ENCODE measurements around the gene SORCS3. TPM values are rescaled to one million over a fixed set of nuclear protein-coding genes. Genes with fewer than 3 reads are reported as not detected.

SORCS3 gene
- total RNA-seq, 1 donor from 2014 or later = not detected

DNA sequence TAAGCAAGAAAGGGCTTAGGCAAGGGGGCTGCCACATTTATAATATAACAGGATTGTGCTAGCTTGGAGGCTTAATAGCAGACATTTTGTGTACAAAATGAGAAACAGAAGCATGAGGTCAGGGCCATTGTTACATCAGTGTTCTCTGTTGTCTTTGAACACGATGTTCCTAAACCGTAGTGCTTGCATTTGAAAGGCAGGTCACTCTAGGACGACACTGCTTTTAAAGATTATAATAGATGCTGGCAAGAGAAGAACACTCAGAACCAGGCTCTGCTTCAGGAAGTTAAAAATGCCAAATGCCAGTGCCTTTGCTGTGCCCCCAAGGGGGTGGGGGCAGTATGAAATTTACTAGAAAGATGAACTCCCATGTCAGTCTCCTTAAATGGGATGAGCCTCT, 91.1 kb downstream of the SORCS3 start:
- FAIRE-seq = no peak
- Histone ChIP-seq H3K36me3 (ENCODE audit: control insufficient read depth, insufficient read depth, low read length) (no peaks in the 10 kb centered on the region), H3K27me3 (ENCODE audit: control insufficient read depth, insufficient read depth, low read length) (no peaks in the 10 kb centered on the region), H3K4me3 (ENCODE audit: low read depth, low read length) (no peak overlapping the region)
- DNase-seq (ENCODE audit: low read depth) = no peak
- TF ChIP-seq, protein P1, sequence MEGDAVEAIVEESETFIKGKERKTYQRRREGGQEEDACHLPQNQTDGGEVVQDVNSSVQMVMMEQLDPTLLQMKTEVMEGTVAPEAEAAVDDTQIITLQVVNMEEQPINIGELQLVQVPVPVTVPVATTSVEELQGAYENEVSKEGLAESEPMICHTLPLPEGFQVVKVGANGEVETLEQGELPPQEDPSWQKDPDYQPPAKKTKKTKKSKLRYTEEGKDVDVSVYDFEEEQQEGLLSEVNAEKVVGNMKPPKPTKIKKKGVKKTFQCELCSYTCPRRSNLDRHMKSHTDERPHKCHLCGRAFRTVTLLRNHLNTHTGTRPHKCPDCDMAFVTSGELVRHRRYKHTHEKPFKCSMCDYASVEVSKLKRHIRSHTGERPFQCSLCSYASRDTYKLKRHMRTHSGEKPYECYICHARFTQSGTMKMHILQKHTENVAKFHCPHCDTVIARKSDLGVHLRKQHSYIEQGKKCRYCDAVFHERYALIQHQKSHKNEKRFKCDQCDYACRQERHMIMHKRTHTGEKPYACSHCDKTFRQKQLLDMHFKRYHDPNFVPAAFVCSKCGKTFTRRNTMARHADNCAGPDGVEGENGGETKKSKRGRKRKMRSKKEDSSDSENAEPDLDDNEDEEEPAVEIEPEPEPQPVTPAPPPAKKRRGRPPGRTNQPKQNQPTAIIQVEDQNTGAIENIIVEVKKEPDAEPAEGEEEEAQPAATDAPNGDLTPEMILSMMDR (IDR thresholded peaks at IDR 0.05; ENCODE audit: insufficient read depth, low read length, severe bottlenecking) = no peak

DNA sequence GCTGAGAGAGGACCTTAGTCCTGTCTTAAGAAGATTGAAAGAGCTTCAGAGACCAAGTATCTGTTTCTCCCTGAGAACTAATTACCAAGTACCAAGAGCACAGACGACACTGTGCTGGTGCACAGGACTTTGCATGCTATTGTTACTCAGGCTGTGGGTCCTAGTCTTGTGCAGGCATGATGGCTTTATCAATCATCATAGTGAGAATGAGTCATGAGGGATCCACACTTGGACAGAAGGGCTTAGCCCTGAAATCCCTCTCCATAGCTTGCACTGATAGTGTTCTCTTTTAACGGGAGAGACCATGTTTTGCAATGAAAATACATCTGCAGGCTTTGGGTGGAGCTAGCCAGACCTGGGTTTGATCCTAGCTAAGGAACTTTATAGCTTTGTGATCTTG, 93.3 kb downstream of the SORCS3 start:
- H3K27me3 ChIP-seq (ENCODE audit: control insufficient read depth, insufficient read depth, low read length) = no peaks in the 10 kb centered on the region
- no peaks in the 10 kb centered on the region for H3K36me3 ChIP-seq (ENCODE audit: control insufficient read depth, insufficient read depth, low read length)
- DNase-seq (ENCODE audit: low read depth) (peak; percentile 63), FAIRE-seq (no peak)
- TF ChIP-seq, protein P1 (IDR thresholded peaks at IDR 0.05; ENCODE audit: insufficient read depth, low read length, severe bottlenecking) = no peak
- H3K4me3 ChIP-seq (ENCODE audit: low read depth, low read length) = no peak overlapping the region

DNA sequence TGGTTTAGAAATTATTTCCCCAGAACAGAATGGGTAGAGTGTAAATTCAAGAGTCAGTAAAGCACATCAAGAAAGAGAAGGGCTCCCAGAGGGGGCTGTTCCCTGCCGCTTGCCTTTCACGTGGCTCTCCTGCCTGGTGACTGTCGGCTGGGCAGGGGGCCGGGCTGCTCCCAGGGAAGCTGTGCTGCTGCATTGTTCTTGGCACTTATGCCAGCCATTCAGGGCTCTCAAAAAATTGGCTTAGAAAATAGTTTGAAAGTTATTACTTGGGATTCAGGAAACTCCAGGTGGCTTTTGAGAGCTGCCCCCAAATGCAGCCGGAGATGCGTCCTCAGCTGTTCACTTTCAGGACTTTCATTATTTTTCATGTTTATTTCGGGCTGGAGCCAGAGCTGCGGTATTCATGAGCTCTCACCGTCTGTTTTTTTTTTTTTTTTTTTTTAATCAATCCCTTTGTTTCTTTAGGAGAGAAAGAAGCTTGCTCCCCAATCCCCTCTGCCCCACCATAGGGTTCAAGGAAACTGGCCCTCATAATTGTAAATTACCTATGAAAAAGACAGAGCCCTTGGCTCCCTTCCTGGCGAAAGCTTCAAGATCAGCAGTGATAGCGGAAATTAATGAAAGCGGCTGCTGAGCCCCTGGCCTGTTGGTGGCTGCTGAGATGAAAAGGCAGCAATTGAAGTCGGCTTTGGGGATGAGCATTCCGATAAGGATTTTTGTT, 94.1 kb downstream of the SORCS3 start:
- Histone ChIP-seq H3K36me3 (ENCODE audit: control insufficient read depth, insufficient read depth, low read length) (no peaks in the 10 kb centered on the region), H3K4me3 (ENCODE audit: low read depth, low read length) (no peak overlapping the region), H3K27me3 (ENCODE audit: control insufficient read depth, insufficient read depth, low read length) (no peaks in the 10 kb centered on the region)
- TF ChIP-seq, protein P1 (IDR thresholded peaks at IDR 0.05; ENCODE audit: insufficient read depth, low read length, severe bottlenecking) = no peak
- DNase-seq (ENCODE audit: low read depth) (no peak), FAIRE-seq (no peak)

DNA sequence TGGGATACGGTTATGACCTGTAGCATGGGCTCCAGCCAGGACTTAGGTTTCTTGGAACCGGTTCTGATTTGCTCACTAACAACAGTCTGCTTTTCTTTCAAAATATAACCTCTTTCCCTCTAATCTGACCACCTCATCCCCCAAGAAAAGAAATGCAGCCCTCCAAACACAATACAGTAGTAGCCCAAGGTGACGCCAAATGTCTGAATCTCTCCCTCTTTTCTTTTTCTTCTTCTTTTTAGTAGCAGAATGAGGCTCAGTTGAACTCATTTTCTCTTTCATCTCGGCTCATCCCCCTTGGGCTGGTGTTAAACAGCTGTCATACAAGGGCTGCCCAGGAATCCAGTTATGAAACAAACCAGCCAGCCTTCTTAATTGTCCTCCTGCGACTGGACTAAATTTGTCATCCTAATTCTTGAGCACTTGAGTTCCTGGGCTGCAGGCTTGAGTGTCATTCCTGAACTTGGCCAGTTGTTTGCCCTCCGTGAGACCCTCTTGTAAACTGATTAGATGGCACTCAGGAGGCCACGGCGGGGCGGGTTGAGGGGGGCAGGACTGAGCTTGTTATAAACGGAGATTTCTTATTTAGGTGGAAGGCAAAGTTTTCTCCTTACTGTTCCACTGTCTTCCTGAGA, 94.8 kb downstream of the SORCS3 start:
- FAIRE-seq (no peak), DNase-seq (ENCODE audit: low read depth) (no peak)
- no peaks in the 10 kb centered on the region for H3K36me3 ChIP-seq (ENCODE audit: control insufficient read depth, insufficient read depth, low read length)
- H3K27me3 ChIP-seq (ENCODE audit: control insufficient read depth, insufficient read depth, low read length) = no peaks in the 10 kb centered on the region
- TF ChIP-seq, protein P1 (IDR thresholded peaks at IDR 0.05; ENCODE audit: insufficient read depth, low read length, severe bottlenecking) = no peak
- H3K4me3 ChIP-seq (ENCODE audit: low read depth, low read length) = no peak overlapping the region

DNA sequence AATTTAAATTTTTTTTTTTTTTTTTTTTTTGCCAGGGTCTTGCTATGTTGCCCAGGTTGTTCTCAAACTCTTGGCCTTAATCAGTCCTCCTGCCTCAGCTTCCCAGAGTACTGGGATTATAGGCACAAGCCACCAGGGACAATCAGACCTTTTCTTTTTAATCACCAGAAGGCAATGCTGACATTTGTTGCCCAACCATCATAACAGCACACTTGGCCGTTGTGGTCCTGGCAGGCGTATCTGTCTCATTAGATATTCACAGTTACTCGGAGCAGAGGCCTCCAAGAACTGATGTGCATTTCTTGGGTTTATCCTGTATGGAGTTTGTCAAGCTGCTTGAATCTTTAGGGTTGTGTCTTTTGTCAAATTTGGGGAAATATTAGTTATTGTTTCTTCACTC, 100.0 kb downstream of the SORCS3 start:
- Histone ChIP-seq H3K36me3 (ENCODE audit: control insufficient read depth, insufficient read depth, low read length) (no peaks in the 10 kb centered on the region), H3K27me3 (ENCODE audit: control insufficient read depth, insufficient read depth, low read length) (no peaks in the 10 kb centered on the region), H3K4me3 (ENCODE audit: low read depth, low read length) (no peak overlapping the region)
- FAIRE-seq (no peak), DNase-seq (ENCODE audit: low read depth) (no peak)
- TF ChIP-seq, protein P1 (IDR thresholded peaks at IDR 0.05; ENCODE audit: insufficient read depth, low read length, severe bottlenecking) = no peak

All from bronchial epithelial cell (primary cell).